IMR-90 (cell line): ENCODE measurements around the gene MYPN. TPM values are rescaled to one million over a fixed set of nuclear protein-coding genes. Genes with fewer than 3 reads are reported as not detected.

Source experiments
- ATAC-seq: fragments of 200-7000 bp; cut with Tn5 transposase; 2 replicates; pipeline ENCODE4 v1.9.1; 2020; ENCODE audit warnings: low read depth, mild to moderate bottlenecking, moderate library complexity
- BruUV-seq: library from RNA; stranded (reverse); fragments of 400-500 nt; replicated peaks from 2 replicates; lab custom pipeline; 2021; lab: Mats Ljungman, UMichigan
- CTCF ChIA-PET: fragments of 300-600 bp; formaldehyde crosslinking; extraction: SDS; loops from one replicate; lab custom pipeline; 2021; ENCODE audit warnings: antibody characterized with exemption; lab: Yijun Ruan, JAX
- POLR2A ChIA-PET: fragments of 300-600 bp; sonication (Branson Sonifier 250); formaldehyde crosslinking; loops from one replicate; lab custom pipeline; 2022; ENCODE audit warnings: antibody characterized with exemption; ENCODE audit not compliant: unreplicated experiment; lab: Charles Lee
- DNase-seq: peaks from one replicate; pipeline ENCODE4 v3.0.0; 2013
- H2AFZ ChIP-seq: replicated peaks from 2 replicates; pipeline ENCODE3; 2013; ENCODE audit warnings: low read length, mild to moderate bottlenecking; ENCODE audit not compliant: poor library complexity
- H2AK5ac ChIP-seq: 2 replicates; pipeline ENCODE4 v1.6.1; 2013; ENCODE audit warnings: low read depth, low read length, inconsistent platforms
- H2AK9ac ChIP-seq: replicated peaks from 2 replicates; pipeline ENCODE3; 2013; ENCODE audit warnings: mild to moderate bottlenecking, low read depth, low read length, moderate library complexity; ENCODE audit not compliant: poor library complexity
- H2BK120ac ChIP-seq: 2 replicates; pipeline ENCODE4 v1.6.1; 2013; ENCODE audit warnings: low read depth, low read length, inconsistent platforms
- H2BK15ac ChIP-seq: 3 replicates; pipeline ENCODE4 v1.6.1; 2013; ENCODE audit warnings: low read depth, low read length, inconsistent platforms
- H2BK20ac ChIP-seq: 2 replicates; pipeline ENCODE4 v1.6.1; 2013; ENCODE audit warnings: low read depth, mild to moderate bottlenecking, inconsistent platforms, low read length, moderate library complexity
- H2BK5ac ChIP-seq: 2 replicates; pipeline ENCODE4 v1.6.1; 2013; ENCODE audit warnings: mild to moderate bottlenecking, low read depth, low read length, inconsistent platforms; ENCODE audit not compliant: poor library complexity, severe bottlenecking
- H3K14ac ChIP-seq: replicated peaks from 2 replicates; pipeline ENCODE4 v1.6.1; 2013; ENCODE audit warnings: low read depth, low read length, inconsistent platforms
- H3K18ac ChIP-seq: 2 replicates; pipeline ENCODE4 v1.6.1; 2013; ENCODE audit warnings: low read depth, low read length, control low read depth
- H3K23ac ChIP-seq: 2 replicates; pipeline ENCODE4 v1.6.1; 2013; ENCODE audit warnings: low read depth, low read length, inconsistent platforms
- H3K27ac ChIP-seq: 2 replicates; pipeline ENCODE4 v1.5.1; 2013; ENCODE audit warnings: mild to moderate bottlenecking, control low read depth, low read length; ENCODE audit not compliant: insufficient read depth
- H3K27me3 ChIP-seq: 2 replicates; pipeline ENCODE4 v1.6.1; 2013; ENCODE audit warnings: low read length; ENCODE audit not compliant: control insufficient read depth, insufficient read depth
- H3K36me3 ChIP-seq: 2 replicates; pipeline ENCODE4 v1.6.1; 2013; ENCODE audit warnings: low read length, mixed read lengths; ENCODE audit not compliant: control insufficient read depth, insufficient read depth
- H3K4ac ChIP-seq: 2 replicates; pipeline ENCODE4 v1.6.1; 2013; ENCODE audit warnings: low read depth, low read length, inconsistent platforms
- H3K4me1 ChIP-seq: 2 replicates; pipeline ENCODE4 v1.6.1; 2013; ENCODE audit warnings: low read length, mixed read lengths; ENCODE audit not compliant: control insufficient read depth, insufficient read depth
- H3K4me2 ChIP-seq: 2 replicates; pipeline ENCODE4 v1.6.1; 2013; ENCODE audit warnings: low read depth, mild to moderate bottlenecking, control low read depth, low read length, moderate library complexity
- H3K4me3 ChIP-seq: 2 replicates; pipeline ENCODE4 v1.5.1; 2013; ENCODE audit warnings: low read depth, mild to moderate bottlenecking, control low read depth, low read length, moderate library complexity; ENCODE audit not compliant: insufficient read depth
- H3K56ac ChIP-seq: 2 replicates; pipeline ENCODE4 v1.6.1; 2013; ENCODE audit warnings: low read length, inconsistent platforms; ENCODE audit not compliant: insufficient read depth; ENCODE audit errors: extremely low read depth
- H3K79me1 ChIP-seq, 2 experiments: 2 replicates each; pipeline ENCODE4 v1.6.1; 2013; ENCODE audit warnings: low read length in 2 of 2, inconsistent platforms in 1 of 2, low read depth in 1 of 2
- H3K9ac ChIP-seq: 2 replicates; pipeline ENCODE4 v1.6.1; 2013; ENCODE audit warnings: low read depth, low read length, control low read depth
- H3K9me1 ChIP-seq: 2 replicates; pipeline ENCODE4 v1.6.1; 2013; ENCODE audit warnings: low read length, inconsistent platforms; ENCODE audit not compliant: insufficient read depth
- H3K9me3 ChIP-seq: 2 replicates; pipeline ENCODE4 v1.6.1; 2013; ENCODE audit warnings: low read length; ENCODE audit not compliant: control insufficient read depth, insufficient read depth
- H4K20me1 ChIP-seq: 2 replicates; pipeline ENCODE4 v1.6.1; 2013; ENCODE audit warnings: low read length, inconsistent platforms; ENCODE audit not compliant: insufficient read depth
- H4K5ac ChIP-seq: 2 replicates; pipeline ENCODE4 v1.6.1; 2013; ENCODE audit warnings: mild to moderate bottlenecking, low read depth, low read length, control low read depth
- H4K8ac ChIP-seq, 2 experiments: 2 replicates each; pipeline ENCODE4 v1.6.1; 2013; ENCODE audit warnings: low read depth in 2 of 2, low read length in 2 of 2, control low read depth in 1 of 2, inconsistent platforms in 1 of 2
- H4K91ac ChIP-seq: 2 replicates; pipeline ENCODE4 v1.6.1; 2013; ENCODE audit warnings: low read depth, low read length, inconsistent platforms; ENCODE audit not compliant: insufficient read depth
- BHLHE40 ChIP-seq: fragments of 150-350 bp; IDR thresholded peaks from 2 replicates; pipeline ENCODE4 v1.6.1; 2016; ENCODE audit warnings: mild to moderate bottlenecking, low read depth, low read length
- CTCF ChIP-seq: conservative IDR thresholded peaks from 2 replicates; pipeline ENCODE4 v1.5.1; 2012; ENCODE audit warnings: mild to moderate bottlenecking, low read depth, low read length, improper control_type of control experiment
- ELK1 ChIP-seq: fragments of 150-350 bp; IDR thresholded peaks from 2 replicates; pipeline ENCODE4 v1.6.1; 2016; ENCODE audit warnings: low read depth, mild to moderate bottlenecking, low read length, moderate library complexity, borderline replicate concordance
- FOS ChIP-seq: fragments of 150-350 bp; IDR thresholded peaks from 2 replicates; pipeline ENCODE4 v1.6.1; 2016; ENCODE audit warnings: low read depth, low read length
- MAFK ChIP-seq: IDR thresholded peaks from 2 replicates; pipeline ENCODE4 v1.6.1; 2012; ENCODE audit warnings: low read depth, low read length, improper control_type of control experiment
- NFE2L2 ChIP-seq: fragments of 150-350 bp; IDR thresholded peaks from 2 replicates; pipeline ENCODE4 v1.6.1; 2016; ENCODE audit warnings: low read depth, mild to moderate bottlenecking, low read length
- RAD21 ChIP-seq: IDR thresholded peaks from 2 replicates; pipeline ENCODE4 v1.6.1; 2012; ENCODE audit warnings: low read length, improper control_type of control experiment
- SMC3 ChIP-seq: fragments of 150-350 bp; IDR thresholded peaks from 2 replicates; pipeline ENCODE4 v1.6.1; 2016; ENCODE audit warnings: low read depth, mild to moderate bottlenecking, antibody characterized with exemption, low read length, moderate library complexity
- USF2 ChIP-seq: fragments of 150-350 bp; IDR thresholded peaks from 2 replicates; pipeline ENCODE4 v1.6.1; 2017; ENCODE audit warnings: mild to moderate bottlenecking, antibody characterized with exemption, low read length, low read depth
- WGBS, 2 experiments: methylation state at CpG; one replicate each; pipeline versions ENCODE4 v1.1.5 to v1.1.7; 2013; ENCODE audit warnings: missing lambda C conversion rate in 2 of 2; ENCODE audit not compliant: insufficient read length in 1 of 2; ENCODE audit errors: extremely low coverage in 2 of 2; 5-methylcytosine and 5-hydroxymethylcytosine counted together
- dilution Hi-C: fragments of 300-500 bp; cut with HindIII; formaldehyde crosslinking; loops from one replicate; pipeline ENCODE4 v1.14.3; 2018; ENCODE audit warnings: low sequenced_read_pairs; ENCODE audit not compliant: unreplicated experiment
- in situ Hi-C: fragments of 300-500 bp; cut with MboI; formaldehyde crosslinking; loops from 3 replicates; pipeline ENCODE4 v1.14.3; 2019; ENCODE audit warnings: low sequenced_read_pairs, inconsistent platforms, mixed read lengths
- intact Hi-C: fragments of 100-400 bp; cut with micrococcal nuclease; formaldehyde crosslinking; loops from 2 replicates; pipeline ENCODE4 v1.10.0; 2022
- polyA plus RNA-seq, 3 experiments: library from polyadenylated mRNA; depleted of rRNA; stranded (reverse); fragments of >200 nt; gene quantifications; 2 replicates each; pipeline ENCODE4 v1.2.3, GENCODE V29; 2012; ENCODE audit warnings: low replicate concordance in 1 of 3
- total RNA-seq: library from RNA; depleted of rRNA; stranded (reverse); fragments of >200 nt; gene quantifications from 2 replicates; pipeline ENCODE4 v1.2.3, GENCODE V29; 2012

MYPN gene
- total and polyA plus RNA-seq, 2 of the 4 experiments (the other 2 are of a cell fraction), result 7.8 to 13.1 TPM

- ATAC-seq (no peak), DNase-seq (no peak)
- 0 out of 3 replicates have a peak overlapping the region, but pooled peaks have one; percentile 20 for H2BK15ac ChIP-seq
- peak overlapping the region; percentile 30; the same call in 1 of the 2 replicates for H3K18ac ChIP-seq
- H4K20me1 ChIP-seq, result no peaks in the 10 kb centered on the region
- H3K4me1 ChIP-seq, result peaks cover 3% of the 10 kb centered on the region; the same call in 1 of the 2 replicates
- no peak overlapping the region for H2AK9ac ChIP-seq
- H3K4me3 ChIP-seq, result no peak overlapping the region
- H3K27ac ChIP-seq, result no peak overlapping the region
- H2AFZ ChIP-seq, result no peak overlapping the region
- 60% methylated on average over 1 of the region's 2 CpGs; no CpG with 5 or more reads in 1 of the 2 experiments for WGBS, 2 experiments
- no peaks in the 10 kb centered on the region for H3K9me3 ChIP-seq
- H3K14ac ChIP-seq, result peak overlapping the region; percentile 41
- H3K4me2 ChIP-seq, result no peak overlapping the region
- intact Hi-C loops (no loop called here), dilution Hi-C loops (no loop called here), in situ Hi-C loops (no loop called here)
- no peak overlapping the region for H2AK5ac ChIP-seq
- H4K91ac ChIP-seq, result no peak overlapping the region
- no TSS peak for BruUV-seq
- H4K8ac ChIP-seq, result no peak overlapping the region
- POLR2A ChIA-PET, result no interaction called here
- H4K5ac ChIP-seq, result no peak overlapping the region
- H3K9me1 ChIP-seq, result no peaks in the 10 kb centered on the region; the same call in 1 of the 2 replicates
- H2BK120ac ChIP-seq, result no peak overlapping the region
- no peaks in the 10 kb centered on the region for H3K36me3 ChIP-seq
- H2BK5ac ChIP-seq, result no peak overlapping the region
- H3K9ac ChIP-seq, result no peak overlapping the region
- no peak overlapping the region for H3K56ac ChIP-seq
- no peak overlapping the region for H3K4ac ChIP-seq
- H3K23ac ChIP-seq, result no peak overlapping the region
- no peak for TF ChIP-seq BHLHE40
- TF ChIP-seq USF2, result no peak
- TF ChIP-seq NFE2L2, result no peak
- TF ChIP-seq MAFK, result no peak
- TF ChIP-seq ELK1, result no peak
- no peak for TF ChIP-seq SMC3
- TF ChIP-seq RAD21, result no peak
- TF ChIP-seq FOS, result no peak
- no peak for TF ChIP-seq CTCF
- H2BK20ac ChIP-seq, result no peak overlapping the region
- H3K27me3 ChIP-seq, result no peaks in the 10 kb centered on the region
- H3K79me1 ChIP-seq, result no peaks in the 10 kb centered on the region
- CTCF ChIA-PET, result no interaction called here
These were observed 113.1 kb downstream of the MYPN start for GRCh38 chr10:68222391-68222790.
